GM19351 (cell line): Measurements from ENCODE around the gene GPR78.

Source experiments
- ATAC-seq: cut with Tn5 transposase; IDR thresholded peaks from one replicate; pipeline ENCODE4 v1.9.1; 2021; ENCODE audit warnings: mild to moderate bottlenecking, moderate library complexity; ENCODE audit not compliant: unreplicated experiment

Gene GPR78

GRCh38 chr4:8597319-8597718 lies 17.1 kb downstream of the GPR78 start:
- ATAC-seq, result no peak

DNA sequence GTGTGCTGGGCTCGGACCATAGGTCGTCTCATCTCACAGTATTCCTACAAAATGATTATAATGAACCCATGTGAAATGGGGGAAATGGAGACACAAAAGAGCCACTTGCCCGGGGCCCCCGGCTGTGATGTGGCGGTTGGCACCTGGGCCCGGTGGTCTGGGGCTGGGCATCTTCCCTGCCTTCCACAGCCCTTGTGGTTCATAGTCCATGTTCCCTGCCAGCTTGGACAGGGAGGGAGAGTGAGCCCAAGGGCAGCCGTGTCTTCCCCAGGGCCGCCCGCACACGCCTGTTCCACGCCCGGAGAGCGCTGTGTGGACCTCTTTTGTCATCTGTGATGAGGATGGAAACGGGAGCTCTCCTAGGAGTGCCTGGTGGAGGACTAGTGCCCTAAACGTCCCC lies 17.6 kb downstream of the GPR78 start:
- no peak for ATAC-seq

GRCh38 chr4:8598391-8599090 lies 18.3 kb downstream of the GPR78 start:
- ATAC-seq, result no peak

DNA sequence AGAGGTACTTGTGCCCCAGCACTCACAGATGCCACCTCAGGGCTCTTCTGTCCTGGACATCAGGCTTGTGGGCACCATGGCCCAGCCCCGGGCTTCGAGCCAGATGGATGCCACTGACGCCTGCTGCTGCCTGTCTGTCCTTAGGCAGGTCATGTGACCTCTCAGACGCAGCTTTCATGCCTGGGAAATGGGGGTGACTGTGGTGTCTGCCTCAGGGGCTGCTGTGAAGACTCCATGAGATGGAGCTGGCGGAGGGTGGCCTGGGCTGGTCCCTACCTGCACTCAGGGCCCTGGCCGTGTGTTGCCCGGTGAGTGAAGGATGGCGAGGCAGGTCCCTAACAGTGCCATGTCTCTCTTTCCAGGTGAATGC lies 18.9 kb downstream of the GPR78 start:
- ATAC-seq, result no peak

DNA sequence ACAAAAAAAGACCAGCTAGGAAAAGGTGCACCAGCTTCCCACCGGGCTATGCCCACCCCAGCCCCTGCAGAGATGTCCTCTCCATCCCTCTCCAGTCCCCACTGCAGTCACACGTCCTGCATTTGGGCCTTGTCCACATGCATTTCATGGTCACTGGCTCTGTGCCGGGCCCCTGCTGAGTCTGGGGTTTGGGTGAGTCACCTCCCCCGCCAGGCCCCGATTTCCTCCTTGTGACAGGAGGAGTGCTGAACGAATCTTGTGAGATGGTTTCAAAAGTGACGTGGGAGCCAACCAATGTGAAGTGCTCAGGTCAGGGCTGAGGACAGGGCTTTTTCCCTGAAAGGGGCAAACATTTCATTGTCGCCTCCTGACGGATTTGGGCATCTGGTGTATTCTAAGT lies 19.5 kb downstream of the GPR78 start:
- ATAC-seq, result no peak

- no peak for ATAC-seq
These were observed 20.1 kb downstream of the GPR78 start for GRCh38 chr4:8600266-8600665.

- no peak for ATAC-seq
These were observed 20.5 kb downstream of the GPR78 start for GRCh38 chr4:8600686-8601085.

GRCh38 chr4:8601086-8601485 lies 20.9 kb downstream of the GPR78 start:
- ATAC-seq, result no peak

DNA sequence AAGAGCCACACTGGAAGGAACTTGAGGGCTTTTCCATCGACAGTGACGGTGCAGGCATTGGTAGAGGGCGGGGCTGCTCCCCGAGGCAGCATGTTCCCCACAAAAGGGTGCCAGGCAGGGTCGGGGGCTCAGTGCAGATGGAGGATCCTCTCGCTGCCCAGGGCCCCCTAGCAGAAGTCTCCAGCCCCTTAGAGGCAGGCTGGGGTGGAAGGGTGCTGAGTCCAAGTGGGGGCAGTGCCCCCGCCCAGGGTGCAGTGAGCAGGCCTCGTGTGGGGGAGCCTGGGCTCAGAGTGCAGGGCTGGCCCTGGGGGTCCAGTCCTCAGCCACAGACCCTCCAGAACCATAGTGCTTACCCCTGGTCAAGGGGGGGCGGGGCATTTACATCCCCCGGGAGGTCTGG lies 21.4 kb downstream of the GPR78 start:
- ATAC-seq, result no peak

GRCh38 chr4:8602686-8603430 lies 22.7 kb downstream of the GPR78 start:
- ATAC-seq, result no peak

GRCh38 chr4:8603931-8604330 lies 23.7 kb downstream of the GPR78 start:
- ATAC-seq, result no peak

DNA sequence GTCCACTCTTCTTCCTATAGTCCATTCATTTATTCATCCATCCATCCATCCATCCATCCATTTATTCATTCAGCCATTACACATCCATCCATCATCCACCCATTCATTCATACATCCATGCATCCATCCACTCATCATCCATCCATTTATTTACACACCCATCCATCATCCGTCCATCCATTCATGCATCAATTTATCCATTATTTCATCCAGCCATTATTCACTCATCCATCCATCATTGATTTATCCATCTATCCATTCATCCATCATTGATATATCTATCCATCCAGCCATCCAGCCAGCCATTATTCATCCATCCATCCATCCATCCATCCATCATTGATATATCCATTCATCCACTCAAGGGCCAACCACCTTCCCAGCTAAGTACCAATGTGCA lies 25.1 kb downstream of the GPR78 start:
- no peak for ATAC-seq

- no peak for ATAC-seq
These were observed 26.3 kb downstream of the GPR78 start for GRCh38 chr4:8606476-8606875.

GRCh38 chr4:8606966-8607365 lies 26.8 kb downstream of the GPR78 start:
- no peak for ATAC-seq

DNA sequence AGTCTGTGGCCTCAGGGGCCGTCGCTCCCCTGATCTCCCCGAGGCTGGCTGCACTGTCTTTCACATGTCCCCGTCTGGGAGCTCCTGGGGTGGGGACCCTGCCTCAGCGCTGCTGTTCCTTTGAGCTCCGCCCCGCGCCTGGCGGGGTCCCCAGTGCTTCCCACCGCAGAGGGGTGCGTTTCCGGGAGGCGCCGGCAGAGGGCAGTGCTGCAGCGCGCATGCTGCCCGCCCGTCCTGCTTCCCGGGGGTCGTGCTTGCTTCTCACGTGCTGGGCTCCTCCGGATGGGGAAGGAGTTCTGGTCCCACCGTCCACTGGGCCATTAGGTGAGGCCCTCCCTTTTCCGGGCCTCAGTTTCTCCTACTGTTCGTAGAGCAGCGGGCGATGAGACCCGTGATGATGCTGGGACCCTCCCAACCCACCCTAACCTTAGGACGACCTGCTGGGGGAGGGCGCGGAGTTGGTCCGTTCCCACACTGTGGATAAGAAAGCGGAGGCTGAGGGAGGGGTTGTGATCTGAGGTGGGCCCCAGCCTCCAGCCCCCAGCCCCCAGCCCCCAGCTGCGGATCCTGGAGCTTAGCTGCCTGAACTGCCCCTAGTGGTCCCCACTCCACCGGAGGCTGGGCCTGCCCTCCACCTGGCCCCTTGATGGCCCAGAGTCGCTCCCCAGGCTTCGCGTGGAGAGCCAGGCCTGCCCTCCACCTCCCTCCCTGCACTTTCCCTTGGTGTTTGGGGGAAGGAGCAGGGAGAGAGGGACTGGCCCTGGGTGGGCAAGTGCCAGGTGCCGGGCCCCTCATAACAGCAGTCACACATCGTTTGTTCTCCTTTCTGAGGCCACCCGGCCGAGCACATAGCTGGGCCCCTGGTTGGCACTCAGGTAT lies 27.6 kb downstream of the GPR78 start:
- no peak for ATAC-seq

DNA sequence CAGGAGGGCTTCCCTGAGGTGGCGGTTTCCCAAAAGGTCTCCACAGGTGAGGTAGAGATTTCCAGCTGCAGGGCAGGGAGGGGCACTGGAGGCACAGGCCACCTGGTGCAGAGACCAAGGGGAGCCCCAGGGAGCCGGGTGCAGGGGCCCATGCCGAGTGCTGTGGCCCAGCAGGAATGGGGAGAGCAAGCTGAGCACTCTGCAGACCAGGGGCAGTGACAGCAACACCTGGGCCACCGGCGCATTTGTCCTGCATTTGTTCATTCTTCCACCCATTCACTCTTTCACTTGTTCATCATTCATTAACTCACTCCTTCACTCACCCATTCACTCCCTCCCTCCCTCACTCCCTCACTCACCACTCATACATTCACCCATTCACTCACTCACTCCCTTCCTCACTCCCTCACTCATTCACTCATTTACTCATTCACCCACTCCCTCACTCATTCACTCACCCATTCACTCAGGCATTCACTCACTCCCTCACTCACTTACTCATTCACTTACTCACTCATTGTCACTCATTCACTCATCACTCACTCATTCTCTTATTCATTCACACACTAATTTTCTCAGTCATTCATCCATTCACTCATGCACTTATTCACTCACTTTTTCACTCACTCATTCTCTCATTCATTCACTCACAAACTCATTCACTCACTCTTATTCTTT lies 28.7 kb downstream of the GPR78 start:
- no peak for ATAC-seq

DNA sequence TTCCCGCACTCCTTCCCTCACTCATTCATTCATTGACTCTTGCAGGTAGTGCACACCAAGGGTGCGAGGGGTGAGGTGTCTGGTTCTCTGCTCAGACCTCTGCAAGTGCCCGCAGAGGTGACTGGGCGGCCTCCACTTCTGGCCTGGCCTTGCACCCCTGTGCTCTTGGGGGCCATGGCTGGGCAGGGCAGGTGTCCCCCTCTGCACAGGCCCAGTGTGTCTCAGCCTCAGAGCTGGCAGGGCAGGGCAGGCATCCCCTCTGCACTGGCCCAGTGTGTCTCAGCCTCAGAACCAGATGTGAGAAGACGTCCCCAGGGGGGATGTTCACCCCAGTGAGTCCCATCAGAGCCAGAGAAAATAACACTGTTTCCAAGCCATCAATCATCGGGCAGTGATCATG lies 29.2 kb downstream of the GPR78 start:
- no peak for ATAC-seq

DNA sequence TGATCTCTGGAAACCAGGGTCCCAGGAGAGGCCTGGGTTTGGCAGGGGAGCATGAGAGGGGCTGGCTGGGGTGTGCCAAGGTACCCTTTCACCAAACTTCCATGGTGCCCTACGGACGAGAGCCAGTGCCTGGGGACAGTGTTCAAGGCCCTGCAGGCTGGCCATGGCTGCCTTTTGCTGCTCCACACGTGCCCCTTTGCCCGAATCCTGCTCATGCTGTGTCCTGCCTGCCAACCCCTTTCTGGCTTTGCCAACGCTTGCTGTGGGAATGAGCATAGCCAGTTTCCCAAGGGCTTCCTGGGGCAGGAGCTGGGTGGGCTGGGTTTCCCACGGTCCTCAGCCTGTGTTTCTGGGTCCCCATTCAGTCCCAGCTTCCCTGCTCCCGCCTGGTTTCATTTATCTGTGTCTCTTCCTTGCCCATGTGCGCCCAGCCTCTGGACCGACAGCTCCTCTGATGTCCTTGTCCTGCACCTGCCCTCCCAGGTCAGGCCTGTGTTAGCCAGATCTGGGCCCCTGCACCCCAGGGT lies 29.7 kb downstream of the GPR78 start:
- ATAC-seq, result no peak

DNA sequence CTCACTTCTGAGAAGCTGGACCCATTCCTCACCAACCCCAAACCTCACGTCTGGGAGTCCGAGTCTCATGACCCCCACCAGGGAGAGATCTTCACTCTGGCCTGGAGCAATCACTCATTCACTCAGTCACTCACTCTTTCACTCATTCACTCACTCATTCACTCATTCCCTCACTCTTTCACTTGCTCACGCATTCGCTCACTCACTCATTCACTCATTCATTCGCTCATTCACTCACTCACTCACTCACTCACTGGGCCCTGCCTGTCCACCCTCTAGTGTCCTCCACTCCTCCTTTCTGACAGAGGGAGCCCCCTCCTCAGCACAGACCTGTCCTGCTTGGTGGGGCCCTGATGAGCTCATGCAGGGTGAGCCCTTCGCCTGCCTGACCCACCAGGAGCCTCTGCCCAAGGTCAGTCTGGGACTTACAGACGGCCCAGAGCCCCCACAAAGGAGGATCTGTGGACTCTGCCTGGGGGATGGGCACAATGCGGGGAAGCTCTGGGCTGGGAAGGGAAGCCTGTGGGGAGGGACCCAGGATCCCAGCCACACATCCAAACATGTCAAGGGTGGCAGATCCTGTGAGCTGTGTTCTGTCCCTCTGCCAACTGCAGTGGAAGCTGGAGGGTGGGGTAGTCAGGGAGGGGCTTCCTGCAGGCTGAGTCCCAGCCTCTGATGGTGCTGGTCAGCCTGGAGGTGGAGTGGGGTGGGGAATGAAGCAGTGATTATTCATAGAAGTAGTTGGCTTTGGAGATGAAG lies 30.8 kb downstream of the GPR78 start:
- ATAC-seq, result no peak

DNA sequence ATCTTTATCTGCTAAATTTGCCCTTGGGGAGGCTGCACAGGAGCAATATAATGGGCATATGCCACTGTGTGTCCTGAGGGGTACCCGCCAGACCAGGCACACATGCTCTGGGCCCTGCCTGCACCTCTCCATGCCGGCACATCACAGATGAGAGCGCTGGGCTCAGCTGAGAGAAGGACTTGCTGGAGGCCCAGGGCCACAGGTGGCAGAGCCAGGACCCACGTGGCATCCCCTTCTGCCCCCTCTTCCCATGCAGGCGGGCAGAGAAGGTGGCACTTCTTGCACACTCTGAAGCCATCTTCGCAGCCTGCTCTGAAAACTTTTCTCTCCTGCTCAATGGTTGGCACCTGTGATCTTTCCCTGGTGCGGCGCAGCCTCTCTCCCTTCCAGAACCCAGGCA lies 32.5 kb downstream of the GPR78 start:
- ATAC-seq, result no peak
